VCaP (cell line): ENCODE results near the gene SAP130.

Experiments
- H3K27ac ChIP-seq: fragments of 450-650 bp; 2 replicates; pipeline ENCODE4 v1.5.1; 2017
- TF ChIP-seq, protein P1 (sequence below): fragments of 450-650 bp; conservative IDR thresholded peaks from 2 replicates; pipeline ENCODE4 v1.5.1; 2017; ENCODE audit warnings: mild to moderate bottlenecking, moderate library complexity

Gene SAP130

DNA sequence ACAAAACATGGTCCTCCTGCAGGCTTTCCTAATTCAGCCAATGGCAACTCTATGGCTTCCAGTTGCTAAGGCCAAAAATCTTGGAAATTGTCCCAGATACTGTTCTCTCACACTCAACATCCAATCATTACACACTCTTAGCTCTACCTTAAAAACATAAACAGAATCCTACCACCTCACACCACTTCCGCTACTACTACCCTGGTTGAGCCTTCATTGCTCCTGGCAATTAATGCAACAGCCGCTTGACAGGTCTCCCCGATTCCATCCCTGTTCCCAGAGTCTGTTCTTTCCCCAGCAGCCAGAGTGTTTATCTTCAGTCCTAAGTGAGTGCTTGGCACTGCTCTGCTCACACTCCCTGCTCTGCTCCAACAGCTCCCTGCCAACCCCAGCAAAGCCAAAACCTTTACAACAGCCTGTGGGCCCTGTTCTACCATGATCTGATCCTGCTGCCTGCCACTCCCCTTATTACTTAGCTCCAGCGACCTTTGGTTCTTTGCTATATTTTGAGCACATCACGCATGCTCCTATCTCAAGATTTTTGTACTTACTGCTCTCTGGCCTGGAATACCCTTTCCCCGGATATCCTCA lies 74.6 kb downstream of the SAP130 start:
- no peak overlapping the region for H3K27ac ChIP-seq
- TF ChIP-seq, protein P1, sequence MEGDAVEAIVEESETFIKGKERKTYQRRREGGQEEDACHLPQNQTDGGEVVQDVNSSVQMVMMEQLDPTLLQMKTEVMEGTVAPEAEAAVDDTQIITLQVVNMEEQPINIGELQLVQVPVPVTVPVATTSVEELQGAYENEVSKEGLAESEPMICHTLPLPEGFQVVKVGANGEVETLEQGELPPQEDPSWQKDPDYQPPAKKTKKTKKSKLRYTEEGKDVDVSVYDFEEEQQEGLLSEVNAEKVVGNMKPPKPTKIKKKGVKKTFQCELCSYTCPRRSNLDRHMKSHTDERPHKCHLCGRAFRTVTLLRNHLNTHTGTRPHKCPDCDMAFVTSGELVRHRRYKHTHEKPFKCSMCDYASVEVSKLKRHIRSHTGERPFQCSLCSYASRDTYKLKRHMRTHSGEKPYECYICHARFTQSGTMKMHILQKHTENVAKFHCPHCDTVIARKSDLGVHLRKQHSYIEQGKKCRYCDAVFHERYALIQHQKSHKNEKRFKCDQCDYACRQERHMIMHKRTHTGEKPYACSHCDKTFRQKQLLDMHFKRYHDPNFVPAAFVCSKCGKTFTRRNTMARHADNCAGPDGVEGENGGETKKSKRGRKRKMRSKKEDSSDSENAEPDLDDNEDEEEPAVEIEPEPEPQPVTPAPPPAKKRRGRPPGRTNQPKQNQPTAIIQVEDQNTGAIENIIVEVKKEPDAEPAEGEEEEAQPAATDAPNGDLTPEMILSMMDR, result no peak

DNA sequence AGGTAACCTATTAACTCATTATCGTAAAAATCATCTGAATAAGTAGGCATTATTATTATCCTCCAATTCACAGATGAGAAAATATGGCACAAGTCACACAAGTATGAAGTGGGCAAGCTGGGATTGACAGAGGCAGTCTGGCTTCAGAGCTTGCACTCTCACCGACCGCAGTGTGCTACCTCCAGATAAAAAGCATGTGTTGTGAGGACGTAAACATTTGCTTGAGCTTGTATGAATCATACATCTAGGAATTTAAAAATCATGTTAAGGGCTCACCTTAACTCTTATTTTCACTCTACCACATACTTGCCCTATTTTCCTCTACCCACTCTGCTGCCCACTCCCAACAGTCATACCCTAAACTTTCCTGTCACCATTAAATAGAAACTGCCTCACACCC lies 76.8 kb downstream of the SAP130 start:
- TF ChIP-seq, protein P1, result no peak
- no peak overlapping the region for H3K27ac ChIP-seq

DNA sequence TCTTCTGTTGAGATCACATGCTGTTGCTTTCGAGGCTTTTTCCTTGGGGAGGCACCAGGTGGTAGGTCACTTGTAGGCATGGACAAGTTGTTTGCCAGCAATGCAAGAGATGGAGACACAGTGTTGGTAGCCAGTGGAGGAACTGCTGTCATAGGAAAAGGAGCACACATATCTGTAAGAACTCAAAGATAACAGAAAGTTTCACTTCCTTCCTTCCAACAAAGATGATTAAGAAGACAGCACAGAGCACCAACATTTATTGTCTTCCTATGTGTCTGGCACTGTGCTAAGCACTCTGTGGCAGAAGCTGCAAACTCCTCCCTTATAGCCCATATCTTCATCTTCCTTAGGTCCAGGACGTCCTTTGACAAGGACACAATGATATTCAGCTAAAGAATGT lies 77.6 kb downstream of the SAP130 start:
- no peak overlapping the region for H3K27ac ChIP-seq
- TF ChIP-seq, protein P1, result no peak

DNA sequence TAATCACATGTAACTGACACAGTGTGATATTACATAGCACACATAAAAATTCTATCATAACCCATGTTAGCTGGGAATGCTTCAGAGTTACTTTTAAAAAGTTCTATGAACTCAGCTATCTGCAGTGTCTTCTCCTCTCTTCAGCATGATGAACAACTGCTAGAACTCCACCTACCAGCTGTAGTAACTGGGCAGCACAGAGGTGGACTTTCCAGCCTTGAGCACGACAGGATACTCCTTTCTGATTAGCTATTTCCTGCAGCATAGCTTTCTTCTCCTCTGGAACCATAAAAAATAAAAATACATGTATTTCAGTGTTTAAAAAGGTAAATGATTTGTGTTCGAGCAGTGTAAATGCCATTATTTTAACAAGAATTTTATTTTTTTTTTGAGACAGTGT lies 82.6 kb downstream of the SAP130 start:
- TF ChIP-seq, protein P1, result no peak

DNA sequence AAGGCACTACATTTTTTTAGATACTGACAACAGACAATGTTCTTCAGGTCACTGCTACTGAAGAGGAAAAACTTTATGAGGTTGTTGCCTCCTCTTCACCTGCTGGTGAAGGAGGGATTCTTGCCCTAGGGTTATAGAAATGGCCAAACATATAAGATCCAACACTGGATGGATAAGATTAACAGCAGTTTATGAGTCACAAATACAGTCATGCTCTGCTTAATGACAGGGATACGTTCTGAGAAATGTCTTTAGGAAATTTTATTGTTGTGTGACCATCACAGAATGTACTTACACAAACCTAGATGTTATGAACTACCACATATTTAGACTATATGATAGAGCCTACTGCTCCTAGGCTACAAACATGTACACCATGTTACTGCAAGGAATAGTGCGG lies 84.7 kb downstream of the SAP130 start:
- no peak overlapping the region for H3K27ac ChIP-seq
- TF ChIP-seq, protein P1, result no peak

More for the DNA sequence above, 82.6 kb downstream of the SAP130 start:
- no peak overlapping the region for H3K27ac ChIP-seq

DNA sequence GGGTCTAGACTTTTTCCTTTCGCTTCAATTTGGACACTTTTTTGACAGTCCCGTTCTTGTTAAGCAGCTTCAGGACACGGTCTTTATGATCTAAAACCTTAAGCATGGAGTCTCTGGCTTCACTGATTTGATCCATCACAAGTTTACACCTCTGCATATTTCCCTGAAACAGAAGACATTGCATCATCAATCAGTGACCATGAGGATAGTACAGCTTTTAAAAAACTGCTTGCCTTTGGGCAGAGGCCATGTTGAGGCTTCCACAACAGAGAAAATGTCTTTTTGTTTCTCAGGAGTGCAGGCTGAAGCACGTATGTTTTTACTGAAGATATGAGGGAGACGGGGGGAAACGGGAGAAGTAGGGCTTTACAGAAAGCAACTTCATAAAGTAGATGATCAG lies 85.9 kb downstream of the SAP130 start:
- H3K27ac ChIP-seq, result no peak overlapping the region
- TF ChIP-seq, protein P1, result no peak

DNA sequence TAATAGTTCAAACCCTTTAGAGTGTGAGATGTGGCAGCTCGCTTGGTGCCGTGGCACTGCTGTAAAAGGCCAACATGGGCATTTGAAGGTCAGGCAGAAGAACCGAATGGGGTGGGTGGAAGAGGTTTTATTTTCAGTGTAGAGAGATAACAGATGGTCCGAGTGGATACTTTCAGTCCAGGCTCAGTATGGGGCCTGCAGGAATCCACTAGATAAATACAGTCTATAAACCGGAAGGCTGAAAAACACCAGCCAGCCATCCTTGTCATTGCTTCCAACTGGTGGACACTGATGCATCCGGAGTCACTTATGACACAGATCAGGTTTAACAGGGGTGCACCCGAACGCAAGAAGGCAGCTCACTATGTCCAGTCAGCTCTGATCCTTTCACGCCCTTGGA lies 86.4 kb downstream of the SAP130 start:
- TF ChIP-seq, protein P1, result no peak
- no peak overlapping the region for H3K27ac ChIP-seq

DNA sequence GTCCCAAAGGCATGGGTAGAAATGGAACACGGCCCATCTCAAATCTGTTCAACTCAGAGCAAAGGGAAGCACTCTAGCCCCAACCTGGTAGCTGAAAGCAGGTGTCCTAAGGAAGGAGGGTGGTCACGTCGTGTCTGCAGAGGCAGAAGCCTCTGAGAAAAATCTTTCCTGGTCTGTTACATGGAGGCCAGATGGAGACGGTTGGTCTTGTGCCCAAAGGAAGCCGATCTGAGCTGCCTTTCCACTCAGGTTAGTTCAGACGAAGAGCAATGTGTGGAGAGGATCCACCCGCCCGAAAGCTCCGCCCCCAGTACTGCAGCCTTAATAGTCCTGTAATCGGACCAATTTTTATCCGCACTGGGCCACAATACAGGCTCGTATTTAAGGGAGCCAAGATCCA lies 87.2 kb downstream of the SAP130 start:
- TF ChIP-seq, protein P1, result no peak
- H3K27ac ChIP-seq, result no peak overlapping the region
